Activated CD8-positive, alpha-beta memory T cell treated with anti-CD3 and anti-CD28 coated beads, Interleukin-2, amount 50 U/mL, for 48 hours (primary cell): ENCODE results near the gene BORA.
"Not testable (repeated sequence)": the region's sequence is repeated elsewhere in the genome, so short reads cannot be mapped to it uniquely, and the experiment has no call there.

Experiments used
- DNase-seq: peaks from one replicate; pipeline ENCODE4 v3.0.0-alpha.2; 2020

The BORA gene

DNA sequence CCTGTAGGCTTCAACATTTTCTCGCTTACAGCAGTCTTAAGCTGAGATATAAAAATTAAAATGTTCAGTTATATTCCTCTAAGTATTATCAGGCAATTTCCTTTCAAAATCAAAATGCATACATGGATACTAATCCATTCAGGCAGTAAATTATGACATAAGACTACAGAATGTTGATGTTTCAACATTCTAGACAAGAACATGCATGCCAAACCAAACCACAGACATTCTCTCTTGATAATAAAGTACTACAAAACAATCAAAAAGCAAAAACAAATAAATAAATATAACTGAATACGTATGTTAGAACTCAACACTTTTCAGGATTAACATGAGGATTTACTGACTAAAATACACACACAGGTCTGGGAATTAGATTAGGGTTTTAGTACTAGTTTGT, 46.3 kb downstream of the BORA start:
- DNase-seq = no peak

DNA sequence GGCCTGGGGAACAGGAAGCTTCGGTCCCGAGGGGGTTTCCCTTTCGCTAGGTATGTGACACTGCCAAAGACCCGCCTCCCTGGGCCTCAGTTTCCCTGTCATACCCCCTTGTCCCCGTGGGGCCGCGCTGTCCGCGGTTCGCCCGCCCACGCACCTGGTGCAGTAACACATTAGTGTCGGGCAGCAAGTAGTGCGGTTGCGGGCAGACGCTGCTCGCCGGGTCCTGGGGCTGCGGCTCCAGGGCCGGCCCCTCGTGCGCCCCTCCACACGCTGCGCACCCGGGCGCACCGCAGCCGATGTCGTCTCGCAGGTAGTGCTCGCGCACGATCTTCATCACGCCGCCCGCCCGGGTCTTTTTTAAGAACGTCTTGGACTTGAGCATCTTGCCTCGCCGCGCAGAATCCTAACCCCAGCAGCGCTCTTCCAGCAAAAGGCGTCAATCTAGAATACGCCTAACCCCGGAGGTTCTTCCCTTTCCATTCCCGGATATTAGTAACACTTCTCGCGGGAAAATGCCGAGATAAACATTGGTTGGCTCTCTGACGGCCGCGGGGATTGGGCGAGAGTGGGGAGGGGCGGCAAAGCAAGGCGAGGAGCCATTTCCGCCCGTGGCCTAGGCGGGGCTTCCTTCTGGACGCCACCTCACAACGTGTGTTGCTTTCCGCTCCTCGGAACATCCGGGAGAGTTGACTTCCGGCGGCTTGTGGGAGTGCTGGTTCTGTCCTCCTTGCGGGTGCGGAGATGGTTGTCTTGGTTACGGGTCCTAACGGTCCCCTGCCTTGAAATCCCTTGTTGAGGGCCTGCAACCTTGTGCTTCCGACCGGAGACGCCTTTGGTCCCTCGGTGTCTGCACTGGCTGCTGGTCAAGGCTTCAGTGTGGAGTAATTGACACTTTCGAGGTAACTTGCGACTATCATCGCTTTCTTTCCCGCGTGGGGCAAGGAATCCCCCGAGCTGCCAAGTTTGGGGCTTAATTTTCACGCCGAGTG, 54.0 kb downstream of the BORA start, which contains the start of the genes DIS3 and PIBF1:
Gene DIS3 (minus strand): TSS at position 450 of the 989 bp plus-strand sequence. CDS start 68 bp downstream, at position 382.
Gene PIBF1 (plus strand): TSS at position 683 of the 989 bp plus-strand sequence. CDS start 1,337 bp downstream, outside the sequence.
- DNase-seq = peak; percentile 95

DNA sequence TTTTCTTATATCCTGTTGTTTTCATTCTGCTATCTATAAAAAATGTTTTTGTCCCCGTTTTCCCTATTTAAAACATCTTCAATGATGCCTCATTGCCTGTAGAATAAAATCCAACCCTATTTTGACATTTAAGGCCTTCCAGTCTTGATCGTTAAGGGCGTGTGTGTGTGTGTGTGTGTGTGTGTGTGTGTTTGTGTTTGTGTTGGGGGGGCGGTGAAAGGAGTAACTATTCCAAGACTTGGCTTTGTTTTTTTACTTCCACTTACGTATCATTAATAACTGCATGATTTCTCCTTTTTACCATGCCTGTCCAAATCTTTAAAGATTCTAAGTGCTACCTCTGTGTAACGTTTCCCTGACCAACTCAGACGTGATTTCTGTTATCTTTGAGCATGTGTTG, 55.0 kb downstream of the BORA start:
- DNase-seq = no peak

DNA sequence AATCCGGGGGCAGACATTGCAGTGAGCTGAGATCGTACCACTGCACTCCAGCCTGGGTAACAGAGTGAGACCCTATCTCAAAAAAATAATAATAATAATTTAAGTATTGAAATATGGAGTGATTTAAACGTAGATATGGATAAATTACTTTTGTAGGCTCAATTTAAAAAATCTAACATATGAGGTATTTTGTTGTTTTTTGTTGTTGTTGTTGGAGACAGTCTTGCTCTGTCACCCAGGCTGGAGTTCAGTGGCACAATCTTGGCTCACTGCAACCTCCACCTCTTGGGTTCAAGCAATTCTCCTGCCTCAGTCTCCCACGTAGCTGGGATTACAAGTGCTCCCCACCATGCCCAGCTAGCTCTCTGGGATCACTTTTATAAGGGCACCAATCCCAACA, 57.0 kb downstream of the BORA start:
- DNase-seq = not testable (repeated sequence)

DNA sequence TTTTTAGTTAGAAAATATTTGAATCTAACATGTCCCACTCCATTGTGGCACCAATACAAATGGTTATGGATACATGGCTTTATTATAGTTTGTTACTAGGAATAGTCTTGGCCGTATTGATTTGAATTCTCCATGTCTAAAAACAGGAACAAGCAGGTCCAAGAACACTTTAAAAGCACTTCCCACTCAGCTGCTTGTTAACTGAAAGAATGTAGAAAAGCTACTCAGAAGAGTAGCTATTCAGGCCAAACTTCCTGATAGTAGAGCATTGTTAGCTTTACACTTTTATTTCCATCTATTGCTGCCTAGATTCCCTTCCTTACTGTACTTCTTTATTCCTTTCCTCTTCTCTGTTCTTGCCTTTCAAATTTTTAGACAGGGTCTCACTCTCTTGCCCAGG, 61.1 kb downstream of the BORA start:
- DNase-seq = no peak

DNA sequence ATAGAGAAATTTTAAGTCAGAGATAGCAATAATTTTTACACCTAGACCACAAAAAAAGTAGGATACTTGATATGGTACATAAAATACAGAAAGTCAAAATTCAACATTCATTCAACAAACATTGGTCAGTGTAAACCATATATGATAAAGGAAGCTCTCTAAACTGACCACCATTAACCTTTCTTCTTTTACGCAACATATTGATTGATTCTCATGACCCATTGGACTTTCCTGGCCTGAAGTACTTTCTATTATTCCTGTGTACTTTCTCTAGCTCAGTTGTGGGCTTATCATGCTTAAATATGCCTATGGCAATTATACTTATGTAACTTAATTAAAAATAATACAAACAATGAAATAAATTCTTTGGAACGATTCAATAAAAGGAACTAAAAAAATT, 64.9 kb downstream of the BORA start:
- no peak for DNase-seq

DNA sequence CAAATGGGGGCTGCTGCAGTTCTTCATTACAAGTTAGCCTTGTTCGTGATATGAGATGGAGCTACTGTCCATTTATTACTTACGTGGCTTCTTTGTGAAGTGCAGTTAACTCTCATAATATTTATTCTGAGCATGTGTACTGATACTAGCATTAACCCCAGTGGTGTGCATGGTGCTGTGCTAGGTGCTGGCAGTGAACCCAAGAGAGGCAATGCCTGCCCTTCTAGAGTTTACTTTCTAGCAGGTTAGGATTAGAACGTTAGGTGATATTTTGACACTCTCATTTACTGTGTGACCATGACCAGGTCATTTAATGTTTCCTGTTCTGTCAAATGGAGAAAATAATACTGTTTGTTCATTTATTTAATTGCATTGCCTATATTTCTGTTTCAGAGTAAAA, 71.1 kb downstream of the BORA start:
- DNase-seq = no peak

DNA sequence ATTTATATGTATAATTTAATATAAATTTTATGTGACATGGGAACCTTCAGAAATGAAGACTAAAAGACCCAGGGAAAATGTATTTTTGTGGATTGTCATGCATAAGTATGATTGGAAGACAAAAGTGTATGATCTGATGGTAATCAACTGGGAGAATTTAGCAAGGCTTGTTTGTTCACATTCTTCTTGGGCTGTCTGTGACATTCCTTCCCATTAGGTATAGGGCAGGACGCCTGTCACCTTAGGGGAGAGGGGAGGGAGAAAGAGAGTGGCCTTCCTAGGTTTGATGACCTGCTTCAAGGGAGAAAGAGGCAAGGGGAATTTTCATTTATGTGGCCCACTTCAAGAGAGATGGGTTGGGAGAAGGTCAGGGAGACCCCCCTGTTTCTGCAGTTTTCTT, 76.6 kb downstream of the BORA start:
- DNase-seq = no peak
